Glomerular visceral epithelial cell (primary cell): Measurements from ENCODE around the gene F10.

Experiments used
- DNase-seq: peaks from one replicate; pipeline ENCODE4 v3.0.0-alpha.2; 2016; ENCODE audit errors: extremely low spot score

Gene F10

GRCh38 chr13:113137691-113138298, 15.2 kb downstream of the F10 start:
- no peak for DNase-seq

- no peak for DNase-seq
Observed at GRCh38 chr13:113138792-113139551, 16.4 kb downstream of the F10 start.

DNA sequence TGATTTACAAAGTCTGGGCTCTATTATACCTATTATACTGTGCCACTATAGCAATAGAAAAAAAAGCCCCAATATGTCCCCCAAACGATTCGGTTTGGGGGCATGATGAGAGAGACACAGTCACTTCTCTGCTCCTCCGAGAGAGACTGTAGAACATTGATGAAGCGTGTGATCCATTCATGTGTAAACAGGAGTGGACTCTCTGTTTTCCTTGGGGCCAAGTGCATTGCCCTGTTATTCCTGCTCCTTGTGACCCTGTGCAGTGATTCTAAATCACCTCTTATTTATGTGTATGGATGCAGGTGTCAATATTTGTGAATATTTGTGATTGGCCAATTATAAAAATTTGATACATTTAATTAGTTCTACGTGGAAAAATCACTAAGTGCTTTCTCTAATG, 17.0 kb downstream of the F10 start:
- DNase-seq = no peak

DNA sequence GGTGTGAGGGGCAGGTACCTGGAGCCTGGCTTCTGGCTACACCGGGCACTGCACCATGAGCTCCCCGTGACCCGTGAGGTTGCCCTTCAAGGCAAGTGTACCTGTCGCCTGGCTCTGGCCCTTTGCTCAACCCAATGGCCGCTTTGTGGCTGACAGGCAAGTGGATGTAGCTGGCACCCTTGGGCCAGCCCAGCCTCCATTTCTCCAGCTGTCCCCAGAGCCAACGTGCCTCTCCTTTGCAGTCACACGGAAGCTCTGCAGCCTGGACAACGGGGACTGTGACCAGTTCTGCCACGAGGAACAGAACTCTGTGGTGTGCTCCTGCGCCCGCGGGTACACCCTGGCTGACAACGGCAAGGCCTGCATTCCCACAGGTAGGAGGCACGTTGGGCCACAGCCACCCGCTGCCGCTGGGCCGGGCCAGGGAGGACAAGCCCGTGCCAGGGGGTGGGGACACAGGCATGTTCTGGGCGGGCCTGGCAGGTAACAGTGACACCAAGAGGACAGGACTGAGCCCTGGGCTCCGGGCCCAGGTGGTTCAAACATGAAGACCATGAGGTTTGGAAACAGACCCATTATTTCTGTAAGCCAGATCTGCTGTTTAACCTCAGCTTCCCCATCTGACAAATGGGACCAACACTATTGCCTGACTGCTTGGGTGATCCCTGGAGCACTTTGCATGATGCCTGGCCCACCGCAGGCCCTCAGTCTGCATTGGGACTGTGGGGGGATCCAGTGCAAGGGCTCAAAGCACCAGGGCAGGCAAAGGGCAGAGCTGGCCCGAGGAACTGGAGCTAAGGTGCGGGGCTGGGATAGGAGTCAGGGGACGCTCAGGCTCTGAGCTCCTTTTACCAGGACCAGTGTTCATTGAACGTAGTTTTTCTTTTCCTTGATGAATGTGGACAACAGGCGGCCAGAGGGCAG, 18.3 kb downstream of the F10 start:
- no peak for DNase-seq

- DNase-seq = no peak
Observed at GRCh38 chr13:113141601-113141970, 19.0 kb downstream of the F10 start.

DNA sequence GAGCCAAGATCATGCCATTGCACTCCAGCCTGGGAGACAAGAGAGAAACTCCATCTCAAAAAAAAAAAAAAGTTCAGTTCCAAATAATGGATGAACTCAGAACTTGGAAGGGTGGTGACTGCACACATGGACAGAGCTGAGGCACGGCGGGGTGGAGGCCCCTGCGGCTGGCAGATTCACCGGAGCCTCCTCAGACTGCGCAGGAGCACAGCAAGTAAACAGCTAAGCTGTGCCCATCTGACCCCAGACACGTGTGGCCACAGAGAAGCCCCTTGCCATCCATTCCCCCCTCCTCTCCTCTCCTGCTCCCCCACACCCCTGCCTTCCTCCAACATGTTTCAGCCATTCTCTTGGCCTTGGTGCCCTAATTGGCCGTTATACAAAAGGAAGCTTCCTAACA, 20.3 kb downstream of the F10 start:
- DNase-seq = no peak

- no peak for DNase-seq
Observed at GRCh38 chr13:113143466-113144254, 21.1 kb downstream of the F10 start.

GRCh38 chr13:113144255-113144629, 21.6 kb downstream of the F10 start:
- no peak for DNase-seq

- DNase-seq = no peak
Observed at GRCh38 chr13:113145496-113145895, 22.9 kb downstream of the F10 start.

DNA sequence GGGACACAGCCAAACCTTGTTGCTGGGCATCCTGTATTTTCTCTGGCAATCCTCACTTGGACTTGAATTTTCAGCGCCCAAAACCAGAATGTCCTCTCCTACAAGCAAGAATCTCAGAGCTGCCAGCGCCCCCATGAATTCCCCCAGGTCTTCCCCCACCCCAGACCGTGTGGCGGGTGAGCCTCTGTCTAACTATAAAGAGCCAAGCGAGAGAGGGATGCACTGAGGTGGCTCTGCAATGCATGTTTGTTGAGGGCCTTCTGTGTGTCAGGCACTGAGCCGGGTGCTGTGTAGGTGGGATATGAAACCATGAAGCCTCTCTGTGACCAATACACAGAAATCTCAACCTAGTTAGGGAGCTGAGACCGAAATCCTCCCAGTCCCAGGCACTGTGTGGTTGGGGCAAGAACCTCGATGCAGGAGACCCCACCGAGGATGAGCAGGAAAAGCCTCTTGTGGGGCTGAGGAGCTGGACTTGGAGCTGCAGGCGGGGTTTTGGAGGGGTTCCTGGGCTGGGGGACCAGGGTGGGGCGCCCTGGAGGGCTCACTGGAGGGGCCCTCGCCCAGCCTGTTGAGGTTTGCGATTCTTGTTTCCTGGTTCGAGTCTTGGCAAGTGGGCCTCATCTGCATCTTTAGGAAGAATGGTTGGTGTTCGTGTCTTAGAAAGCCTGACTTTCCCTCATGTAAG, 23.5 kb downstream of the F10 start:
- no peak for DNase-seq

- no peak for DNase-seq
Observed at GRCh38 chr13:113146750-113147149, 24.2 kb downstream of the F10 start.

DNA sequence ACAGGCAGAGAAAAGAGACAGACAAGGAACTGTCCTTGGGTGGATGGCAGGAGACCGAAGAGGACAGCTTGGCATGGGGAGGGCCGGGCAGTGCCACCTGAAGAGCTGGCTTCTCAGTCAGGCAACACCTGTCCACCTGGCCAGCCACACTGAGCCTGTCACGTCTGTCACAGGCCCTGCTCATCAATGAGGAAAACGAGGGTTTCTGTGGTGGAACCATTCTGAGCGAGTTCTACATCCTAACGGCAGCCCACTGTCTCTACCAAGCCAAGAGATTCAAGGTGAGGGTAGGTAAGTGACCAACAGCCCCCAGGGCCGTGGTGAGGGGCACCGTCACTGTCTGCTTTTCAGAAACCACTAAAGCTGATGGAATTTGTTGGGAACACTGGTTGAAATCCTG, 24.6 kb downstream of the F10 start:
- DNase-seq = no peak

DNA sequence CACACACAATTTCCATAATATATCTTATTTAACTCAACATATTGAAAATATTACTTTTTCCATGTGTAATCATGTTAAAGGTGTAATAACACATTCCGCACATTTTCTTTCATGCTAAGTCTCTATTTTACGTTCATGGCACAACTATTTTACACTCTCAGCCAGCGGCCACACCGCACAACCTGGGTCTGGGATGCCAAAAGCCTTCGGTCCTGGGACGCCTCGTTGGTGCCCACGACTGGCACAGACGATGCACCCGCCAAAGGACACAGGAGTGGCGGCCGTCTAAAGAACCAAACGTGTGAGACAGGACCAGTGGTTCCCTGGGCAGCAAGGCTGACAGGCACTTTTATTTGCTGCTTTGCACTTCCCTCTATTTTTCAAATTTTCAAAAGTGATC, 25.8 kb downstream of the F10 start:
- DNase-seq = no peak

DNA sequence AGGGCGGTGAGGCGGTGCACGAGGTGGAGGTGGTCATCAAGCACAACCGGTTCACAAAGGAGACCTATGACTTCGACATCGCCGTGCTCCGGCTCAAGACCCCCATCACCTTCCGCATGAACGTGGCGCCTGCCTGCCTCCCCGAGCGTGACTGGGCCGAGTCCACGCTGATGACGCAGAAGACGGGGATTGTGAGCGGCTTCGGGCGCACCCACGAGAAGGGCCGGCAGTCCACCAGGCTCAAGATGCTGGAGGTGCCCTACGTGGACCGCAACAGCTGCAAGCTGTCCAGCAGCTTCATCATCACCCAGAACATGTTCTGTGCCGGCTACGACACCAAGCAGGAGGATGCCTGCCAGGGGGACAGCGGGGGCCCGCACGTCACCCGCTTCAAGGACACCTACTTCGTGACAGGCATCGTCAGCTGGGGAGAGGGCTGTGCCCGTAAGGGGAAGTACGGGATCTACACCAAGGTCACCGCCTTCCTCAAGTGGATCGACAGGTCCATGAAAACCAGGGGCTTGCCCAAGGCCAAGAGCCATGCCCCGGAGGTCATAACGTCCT, 26.4 kb downstream of the F10 start:
- DNase-seq = no peak

GRCh38 chr13:113149711-113150549, 27.3 kb downstream of the F10 start:
- no peak for DNase-seq

DNA sequence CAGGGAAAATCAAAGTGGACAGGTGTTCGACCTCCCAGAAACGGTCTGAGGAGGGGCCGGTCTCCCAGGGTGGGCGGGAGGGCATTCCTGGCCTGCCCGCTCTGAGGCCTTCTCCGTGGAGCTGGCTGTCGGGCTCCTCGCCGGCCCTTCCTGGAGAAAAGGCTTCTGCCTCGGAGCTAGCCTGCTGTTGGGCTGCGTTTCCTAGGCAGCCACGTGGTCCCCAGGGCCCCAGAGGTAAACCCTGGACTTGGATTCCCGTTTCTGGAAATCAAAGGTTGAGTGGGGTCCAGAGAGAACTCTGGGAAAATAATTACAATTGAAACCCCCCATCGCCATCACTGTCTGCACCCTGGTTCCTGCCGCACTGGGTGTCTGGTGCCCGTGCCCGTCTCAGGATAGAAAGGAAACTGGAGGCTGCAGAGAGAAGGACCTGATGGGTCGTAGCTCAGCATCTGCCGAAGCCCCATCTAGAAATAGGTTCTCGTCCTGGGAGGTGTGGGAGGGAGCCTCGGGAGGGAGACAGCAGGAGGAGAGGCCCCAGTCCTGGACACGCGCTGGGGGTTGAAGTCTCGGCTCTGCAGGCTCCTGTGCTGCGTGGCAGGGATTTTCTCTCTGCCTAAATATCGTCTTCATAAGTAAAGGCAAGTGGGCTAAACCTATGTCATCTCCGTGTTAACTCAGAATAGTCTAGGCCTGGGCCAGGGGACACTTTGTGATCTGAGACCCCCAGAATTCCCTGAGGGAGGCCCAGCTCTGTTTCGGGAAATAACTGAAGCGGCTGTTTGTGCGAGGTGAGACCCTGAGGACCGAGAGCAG, 28.2 kb downstream of the F10 start:
- DNase-seq = no peak

- no peak for DNase-seq
Observed at GRCh38 chr13:113151745-113152690, 29.4 kb downstream of the F10 start.

DNA sequence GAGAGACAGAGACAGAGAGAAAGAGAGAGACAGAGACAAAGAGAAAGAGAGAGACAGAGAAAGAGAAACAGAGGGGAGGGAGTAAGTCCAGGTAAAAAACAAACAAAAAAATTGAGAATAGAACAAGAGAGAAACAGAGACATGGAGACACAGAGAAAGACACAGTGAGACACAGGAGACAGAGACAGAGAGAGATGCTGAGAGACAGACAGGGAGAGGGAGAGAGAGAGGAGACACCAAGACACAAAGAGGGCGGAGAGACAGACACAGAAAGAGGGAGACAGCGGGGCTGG, 30.0 kb downstream of the F10 start:
- DNase-seq = no peak
